ENCODE data around the gene IPO11. TPM values are rescaled to one million over a fixed set of nuclear protein-coding genes. Genes with fewer than 3 reads are reported as not detected.

Gene IPO11
- total and polyA plus RNA-seq, 2 of the 4 experiments (the other 2 are of a cell fraction) = 12.6 to 40.0 TPM

- H3K36me3 ChIP-seq (ENCODE audit: control insufficient read depth, insufficient read depth, low read length) = 0 out of 2 replicates have a peak, but pooled peaks cover 4% of the 10 kb centered on the region
- no peaks in the 10 kb centered on the region for H3K9me3 ChIP-seq (ENCODE audit: control insufficient read depth, insufficient read depth, low read length)
- BruUV-seq (replicated peaks) = no TSS peak
- ChIA-PET CTCF (no interaction called here), POLR2A (ENCODE audit: unreplicated experiment) (no interaction called here)
- dilution Hi-C loops (cut with HindIII; ENCODE audit: low sequenced_read_pairs, unreplicated experiment) = no loop called here
- H4K8ac ChIP-seq (ENCODE audit: low read depth in 2 of 2, low read length in 2 of 2) = no peak overlapping the region
- H3K4me2 ChIP-seq (ENCODE audit: low read depth, low read length) = no peak overlapping the region
- intact Hi-C loops (cut with micrococcal nuclease) = no loop called here
- no peak overlapping the region for H3K14ac ChIP-seq (replicated peaks; ENCODE audit: low read depth, low read length)
- H4K20me1 ChIP-seq (ENCODE audit: insufficient read depth, low read length) = no peaks in the 10 kb centered on the region
- H2AFZ ChIP-seq (replicated peaks; ENCODE audit: low read length, poor library complexity) = no peak overlapping the region
- no peak overlapping the region for H3K27ac ChIP-seq (ENCODE audit: insufficient read depth, low read length)
- H3K79me1 ChIP-seq (ENCODE audit: low read depth in 1 of 2, low read length in 2 of 2) = no peaks in the 10 kb centered on the region
- H4K5ac ChIP-seq (ENCODE audit: low read depth, low read length) = no peak overlapping the region
- ATAC-seq (ENCODE audit: low read depth) (no peak), DNase-seq (no peak)
- no peaks in the 10 kb centered on the region for H3K27me3 ChIP-seq (ENCODE audit: control insufficient read depth, insufficient read depth, low read length)
- H2BK15ac ChIP-seq (ENCODE audit: low read depth, low read length) = no peak overlapping the region
- H3K18ac ChIP-seq (ENCODE audit: low read depth, low read length) = no peak overlapping the region
- in situ Hi-C loops (cut with MboI; ENCODE audit: low sequenced_read_pairs) = no loop called here
- H3K9me1 ChIP-seq (ENCODE audit: insufficient read depth, low read length) = no peaks in the 10 kb centered on the region
- H2BK120ac ChIP-seq (ENCODE audit: low read depth, low read length) = no peak overlapping the region
- no peak overlapping the region for H3K23ac ChIP-seq (ENCODE audit: low read depth, low read length)
- no peak overlapping the region for H2AK9ac ChIP-seq (replicated peaks; ENCODE audit: low read depth, low read length, poor library complexity)
- TF ChIP-seq POLR2A (IDR thresholded peaks at IDR 0.05; ENCODE audit: low read depth, low read length) (no peak), BHLHE40 (IDR thresholded peaks at IDR 0.05; ENCODE audit: low read depth, low read length) (no peak), SMC3 (IDR thresholded peaks at IDR 0.05; ENCODE audit: low read depth, low read length) (no peak), RFX5 (IDR thresholded peaks at IDR 0.05; ENCODE audit: low read depth, low read length) (no peak), CEBPB (IDR thresholded peaks at IDR 0.05; ENCODE audit: low read depth, low read length) (no peak), MXI1 (IDR thresholded peaks at IDR 0.05; ENCODE audit: borderline replicate concordance, low read depth, low read length) (no peak), CTCF (conservative IDR thresholded peaks at IDR 0.05; ENCODE audit: low read depth, low read length) (no peak)
- H2BK20ac ChIP-seq (ENCODE audit: low read depth, low read length) = no peak overlapping the region
- H4K91ac ChIP-seq (ENCODE audit: insufficient read depth, low read depth, low read length) = no peak overlapping the region
- no peak overlapping the region for H3K4me3 ChIP-seq (ENCODE audit: insufficient read depth, low read depth, low read length)
- no peak overlapping the region for H2BK5ac ChIP-seq (ENCODE audit: low read depth, low read length, poor library complexity, severe bottlenecking)
- no peak overlapping the region for H3K56ac ChIP-seq (ENCODE audit: extremely low read depth, insufficient read depth, low read length)
- no peak overlapping the region for H2AK5ac ChIP-seq (ENCODE audit: low read depth, low read length)
- no peak overlapping the region for H3K9ac ChIP-seq (ENCODE audit: low read depth, low read length)
- whole genome bisulfite sequencing, 2 experiments (ENCODE audit: extremely low coverage in 2 of 2, insufficient read length in 1 of 2) = 100% methylated on average over 1 of the region's 7 CpGs; no CpG with 5 or more reads in 1 of the 2 experiments
- no peak overlapping the region for H3K4ac ChIP-seq (ENCODE audit: low read depth, low read length)
- H3K4me1 ChIP-seq (ENCODE audit: control insufficient read depth, insufficient read depth, low read length) = no peaks in the 10 kb centered on the region
Measured at GRCh38 chr5:62608529-62609511, 196.3 kb downstream of the IPO11 start.

All from IMR-90 (cell line).